ENCODE results near the gene PCED1B.

- no peak for TF ChIP-seq ZFP30 (CRISPR knock-in tag; IDR thresholded peaks at IDR 0.05)
- no peak for TF ChIP-seq TSHZ2 (CRISPR knock-in tag; IDR thresholded peaks at IDR 0.05)
- TF ChIP-seq RARB (CRISPR knock-in tag; IDR thresholded peaks at IDR 0.05): no peak
- TF ChIP-seq PPARA (CRISPR knock-in tag; IDR thresholded peaks at IDR 0.05; ENCODE audit: borderline replicate concordance): no peak
- TF ChIP-seq ARNTL (CRISPR knock-in tag; IDR thresholded peaks at IDR 0.05; ENCODE audit: borderline replicate concordance, low read depth): no peak
- no peak for TF ChIP-seq SNAI2 (CRISPR knock-in tag; IDR thresholded peaks at IDR 0.05)
- no peak for TF ChIP-seq TOX (CRISPR knock-in tag; IDR thresholded peaks at IDR 0.05; ENCODE audit: borderline replicate concordance)
- TF ChIP-seq, protein P1, sequence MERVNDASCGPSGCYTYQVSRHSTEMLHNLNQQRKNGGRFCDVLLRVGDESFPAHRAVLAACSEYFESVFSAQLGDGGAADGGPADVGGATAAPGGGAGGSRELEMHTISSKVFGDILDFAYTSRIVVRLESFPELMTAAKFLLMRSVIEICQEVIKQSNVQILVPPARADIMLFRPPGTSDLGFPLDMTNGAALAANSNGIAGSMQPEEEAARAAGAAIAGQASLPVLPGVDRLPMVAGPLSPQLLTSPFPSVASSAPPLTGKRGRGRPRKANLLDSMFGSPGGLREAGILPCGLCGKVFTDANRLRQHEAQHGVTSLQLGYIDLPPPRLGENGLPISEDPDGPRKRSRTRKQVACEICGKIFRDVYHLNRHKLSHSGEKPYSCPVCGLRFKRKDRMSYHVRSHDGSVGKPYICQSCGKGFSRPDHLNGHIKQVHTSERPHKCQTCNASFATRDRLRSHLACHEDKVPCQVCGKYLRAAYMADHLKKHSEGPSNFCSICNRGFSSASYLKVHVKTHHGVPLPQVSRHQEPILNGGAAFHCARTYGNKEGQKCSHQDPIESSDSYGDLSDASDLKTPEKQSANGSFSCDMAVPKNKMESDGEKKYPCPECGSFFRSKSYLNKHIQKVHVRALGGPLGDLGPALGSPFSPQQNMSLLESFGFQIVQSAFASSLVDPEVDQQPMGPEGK (CRISPR knock-in tag; IDR thresholded peaks at IDR 0.05; ENCODE audit: borderline replicate concordance): no peak
- no peak for TF ChIP-seq TCF4 (CRISPR knock-in tag; IDR thresholded peaks at IDR 0.05; ENCODE audit: borderline replicate concordance)
- no peak for TF ChIP-seq ZC3H10 (CRISPR knock-in tag; IDR thresholded peaks at IDR 0.05)
- no peak for TF ChIP-seq ZNF8 (CRISPR knock-in tag; IDR thresholded peaks at IDR 0.05)
- TF ChIP-seq, protein P2, sequence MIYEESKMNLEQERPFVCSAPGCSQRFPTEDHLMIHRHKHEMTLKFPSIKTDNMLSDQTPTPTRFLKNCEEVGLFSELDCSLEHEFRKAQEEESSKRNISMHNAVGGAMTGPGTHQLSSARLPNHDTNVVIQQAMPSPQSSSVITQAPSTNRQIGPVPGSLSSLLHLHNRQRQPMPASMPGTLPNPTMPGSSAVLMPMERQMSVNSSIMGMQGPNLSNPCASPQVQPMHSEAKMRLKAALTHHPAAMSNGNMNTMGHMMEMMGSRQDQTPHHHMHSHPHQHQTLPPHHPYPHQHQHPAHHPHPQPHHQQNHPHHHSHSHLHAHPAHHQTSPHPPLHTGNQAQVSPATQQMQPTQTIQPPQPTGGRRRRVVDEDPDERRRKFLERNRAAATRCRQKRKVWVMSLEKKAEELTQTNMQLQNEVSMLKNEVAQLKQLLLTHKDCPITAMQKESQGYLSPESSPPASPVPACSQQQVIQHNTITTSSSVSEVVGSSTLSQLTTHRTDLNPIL (CRISPR knock-in tag; IDR thresholded peaks at IDR 0.05; ENCODE audit: low read depth): no peak
Measured at GRCh38 chr12:47186246-47186645, 106.8 kb downstream of the PCED1B start.
